Measurements from ENCODE around the gene ZCCHC14. TPM values are rescaled to one million over a fixed set of nuclear protein-coding genes. Genes with fewer than 3 reads are reported as not detected.

The ZCCHC14 gene
- total and polyA plus RNA-seq, 2 of the 8 experiments (the other 6 are each of a cell fraction or from before 2014, with no cell fraction given) = 8.2 to 28.2 TPM

GRCh38 chr16:87371261-87371866, 121.5 kb downstream of the ZCCHC14 start:
- H2BK120ac ChIP-seq (replicated peaks; ENCODE audit: low read depth, low read length) = no peak overlapping the region
- no peak for DNase-seq (ENCODE audit: low read depth in 1 of 2, low spot score in 2 of 2)

More at GRCh38 chr16:87371261-87371866, 121.5 kb downstream of the ZCCHC14 start:
- no peak for TF ChIP-seq SP2 (IDR thresholded peaks at IDR 0.05; ENCODE audit: low read length)
- no peak for TF ChIP-seq SP4 (IDR thresholded peaks at IDR 0.05; ENCODE audit: low read length)
- Histone ChIP-seq H4K8ac (ENCODE audit: extremely low read depth, insufficient read depth, low read length) (no peak overlapping the region), H2AFZ (ENCODE audit: low read length) (no peak overlapping the region), H3K36me3 (ENCODE audit: control insufficient read depth in 2 of 4, insufficient read depth in 4 of 4, low read length in 3 of 4) (no peaks in the 10 kb centered on the region), H3K4me2 (ENCODE audit: insufficient read depth in 1 of 2, low read depth in 2 of 2, low read length in 2 of 2) (no peak overlapping the region), H4K5ac (ENCODE audit: insufficient read length, low read depth, low read length) (no peak overlapping the region), H3K56ac (replicated peaks; ENCODE audit: insufficient read length, low read depth, low read length) (no peak overlapping the region), H4K91ac (replicated peaks; ENCODE audit: insufficient read length, low read length) (no peak overlapping the region), H3K4ac (replicated peaks; ENCODE audit: insufficient read length, low read depth, low read length) (no peak overlapping the region), H3K9ac (replicated peaks in 1 of 4; ENCODE audit: extremely low read depth in 1 of 4, low read depth in 3 of 4, low read length in 3 of 4) (no peak overlapping the region), H3K27ac (ENCODE audit: low read depth, low read length) (no peak overlapping the region), H3K14ac (ENCODE audit: insufficient read length) (no peak overlapping the region), H3K4me1 (replicated peaks in 1 of 4; ENCODE audit: control insufficient read depth in 3 of 4, insufficient read depth in 4 of 4, low read length in 3 of 4) (peaks cover 0 to 8% (median 0%) of the 10 kb centered on the region in 4 experiments; a peak in 2 of 7 replicates), H3K18ac (ENCODE audit: extremely low read depth, low read length) (no peak overlapping the region), H2BK12ac (ENCODE audit: low read depth, low read length) (no peak overlapping the region), H2BK15ac (ENCODE audit: low read length) (no peak overlapping the region), H3K4me3 (ENCODE audit: extremely low read depth in 1 of 4, insufficient read depth in 2 of 4, low read depth in 3 of 4, low read length in 4 of 4) (no peak overlapping the region; a peak in 1 of 8 replicates), H4K20me1 (replicated peaks in 1 of 2; ENCODE audit: control insufficient read depth in 1 of 2, insufficient read depth in 2 of 2, low read length in 2 of 2) (peaks cover 2 to 15% of the 10 kb centered on the region in 2 experiments), H3K9me3 (ENCODE audit: insufficient read depth in 2 of 2, low read depth in 1 of 2, low read length in 1 of 2) (no peaks in the 10 kb centered on the region), H3K27me3 (replicated peaks in 1 of 4; ENCODE audit: control insufficient read depth in 3 of 4, extremely low read depth in 1 of 4, insufficient read depth in 3 of 4, low read length in 3 of 4) (no peaks in the 10 kb centered on the region), H3K23ac (ENCODE audit: insufficient read length) (no peak overlapping the region), H2BK20ac (ENCODE audit: low read length) (no peak overlapping the region), H2BK5ac (ENCODE audit: low read depth, low read length) (no peak overlapping the region), H3K79me2 (ENCODE audit: control insufficient read depth in 1 of 2, insufficient read depth in 2 of 2, low read length in 2 of 2) (peaks cover 0 to 45% of the 10 kb centered on the region in 2 experiments; a peak in 2 of 4 replicates), H3K79me1 (ENCODE audit: low read depth, low read length) (peaks cover 7% of the 10 kb centered on the region), H2AK5ac (ENCODE audit: low read depth, low read length) (no peak overlapping the region), H3K23me2 (ENCODE audit: low read depth, low read length) (no peaks in the 10 kb centered on the region)
- no peak for FAIRE-seq
- ChIA-PET CTCF (ENCODE audit: partially characterized antibody) (interaction anchor here (0.7 to 2.4 kb wide), 2 partner anchors 12 to 21 kb away, joined by 3 to 7 read pairs; partner anchors contain the start of gene FBXO31), POLR2A (ENCODE audit: partially characterized antibody) (no interaction called here)
- WGBS, 2 experiments (ENCODE audit: extremely low coverage in 1 of 2, insufficient coverage in 1 of 2, insufficient read length in 1 of 2, insufficient replicate concordance in 2 of 2, low coverage in 1 of 2, low lambda C conversion rate in 2 of 2, missing lambda C conversion rate in 1 of 2) = 94% methylated on average over 20 of the region's 20 CpGs; no CpG with 5 or more reads in 1 of the 2 experiments
